Calu3 (cell line): ENCODE data around the gene GKN1. TPM values are rescaled to one million over a fixed set of nuclear protein-coding genes. Genes with fewer than 3 reads are reported as not detected.

Source experiments
- BruUV-seq: library from RNA; stranded (reverse); fragments of 400-500 nt; replicated peaks from 2 replicates; lab custom pipeline; 2021; lab: Mats Ljungman, UMichigan
- CTCF ChIA-PET: fragments of 300-600 bp; sonication (Branson Sonifier 250); formaldehyde crosslinking; loops from one replicate; lab custom pipeline; 2022; ENCODE audit warnings: antibody characterized with exemption; lab: Charles Lee
- DNase-seq: peaks from one replicate; pipeline ENCODE4 v3.0.0; 2022
- H3K27ac Mint-ChIP-seq: one replicate; pipeline ENCODE4 v1.8.0; 2022; ENCODE audit warnings: mixed read lengths; ENCODE audit not compliant: unreplicated experiment
- H3K27me3 Mint-ChIP-seq: one replicate; pipeline ENCODE4 v1.8.0; 2022; ENCODE audit warnings: mixed read lengths; ENCODE audit not compliant: unreplicated experiment
- H3K36me3 Mint-ChIP-seq: one replicate; pipeline ENCODE4 v1.8.0; 2022; ENCODE audit warnings: mild to moderate bottlenecking, moderate library complexity, mixed read lengths; ENCODE audit not compliant: insufficient read depth, unreplicated experiment
- H3K4me1 Mint-ChIP-seq: one replicate; pipeline ENCODE4 v1.8.0; 2022; ENCODE audit warnings: mild to moderate bottlenecking, low read depth, mixed read lengths; ENCODE audit not compliant: unreplicated experiment
- H3K4me3 Mint-ChIP-seq: one replicate; pipeline ENCODE4 v1.8.0; 2022; ENCODE audit warnings: mild to moderate bottlenecking, low read depth, moderate library complexity, mixed read lengths; ENCODE audit not compliant: unreplicated experiment
- H3K9me3 Mint-ChIP-seq: one replicate; pipeline ENCODE4 v1.8.0; 2022; ENCODE audit warnings: low read depth, mixed read lengths; ENCODE audit not compliant: unreplicated experiment
- CTCF ChIP-seq: fragments of 200-600 bp; IDR thresholded peaks from one replicate; pipeline ENCODE4 v1.8.0; 2022; ENCODE audit warnings: antibody characterized with exemption; ENCODE audit not compliant: unreplicated experiment
- intact Hi-C: fragments of 100-400 bp; cut with micrococcal nuclease; formaldehyde crosslinking; loops from one replicate; pipeline ENCODE4 v1.10.0; 2022; ENCODE audit not compliant: unreplicated experiment
- total RNA-seq: library from RNA; stranded (reverse); gene quantifications from 2 replicates; pipeline ENCODE4 v1.2.3, GENCODE V29; 2022

GKN1 gene
- total RNA-seq, 1 experiment from 2014 or later, result not detected

- peaks cover 77% of the 10 kb centered on the region for H3K27me3 Mint-ChIP-seq
- H3K27ac Mint-ChIP-seq, result no peak overlapping the region
- no peaks in the 10 kb centered on the region for H3K4me1 Mint-ChIP-seq
- no TSS peak for BruUV-seq
- no peak for TF ChIP-seq CTCF
- intact Hi-C loops, result no loop called here
- H3K4me3 Mint-ChIP-seq, result no peak overlapping the region
- no peaks in the 10 kb centered on the region for H3K36me3 Mint-ChIP-seq
- CTCF ChIA-PET, result no interaction called here
- H3K9me3 Mint-ChIP-seq, result peaks cover 14% of the 10 kb centered on the region
- DNase-seq, result no peak
These were observed 27.4 kb downstream of the GKN1 start for GRCh38 chr2:69001879-69002278.

- BruUV-seq, result no TSS peak
- H3K27ac Mint-ChIP-seq, result no peak overlapping the region
- no peak overlapping the region for H3K4me3 Mint-ChIP-seq
- TF ChIP-seq CTCF, result no peak
- no peaks in the 10 kb centered on the region for H3K4me1 Mint-ChIP-seq
- peaks cover 14% of the 10 kb centered on the region for H3K9me3 Mint-ChIP-seq
- no peaks in the 10 kb centered on the region for H3K36me3 Mint-ChIP-seq
- intact Hi-C loops, result no loop called here
- CTCF ChIA-PET, result interaction anchor here (0.5 kb wide), 1 partner anchor 27 kb away, joined by 3 read pairs; no protein-coding TSS in a partner anchor
- H3K27me3 Mint-ChIP-seq, result peaks cover 73% of the 10 kb centered on the region
- DNase-seq, result no peak
These were observed 29.3 kb downstream of the GKN1 start for GRCh38 chr2:69003731-69004130.

GRCh38 chr2:69007169-69007568 lies 32.7 kb downstream of the GKN1 start:
- CTCF ChIA-PET, result no interaction called here
- DNase-seq, result no peak
- no peak for TF ChIP-seq CTCF
- Mint-ChIP-seq H3K4me3 (no peak overlapping the region), H3K36me3 (no peaks in the 10 kb centered on the region), H3K27ac (no peak overlapping the region), H3K9me3 (peaks cover 7% of the 10 kb centered on the region), H3K27me3 (peaks cover 79% of the 10 kb centered on the region), H3K4me1 (peaks cover under 1% of the 10 kb centered on the region)
- BruUV-seq, result no TSS peak
- intact Hi-C loops, result no loop called here

GRCh38 chr2:69007603-69008002 lies 33.2 kb downstream of the GKN1 start:
- Mint-ChIP-seq H3K27me3 (peaks cover 79% of the 10 kb centered on the region), H3K27ac (no peak overlapping the region), H3K4me3 (no peak overlapping the region), H3K4me1 (peaks cover 4% of the 10 kb centered on the region), H3K36me3 (peaks cover 2% of the 10 kb centered on the region), H3K9me3 (peaks cover 4% of the 10 kb centered on the region)
- TF ChIP-seq CTCF, result no peak
- BruUV-seq, result no TSS peak
- DNase-seq, result no peak
- CTCF ChIA-PET, result no interaction called here
- intact Hi-C loops, result no loop called here
